Ishikawa (cell line): ENCODE data around the gene PRR33.

Source experiments
- CEBPB ChIP-seq: IDR thresholded peaks from 2 replicates; pipeline ENCODE4 v1.6.1; 2012
- CREB1 ChIP-seq: IDR thresholded peaks from 2 replicates; pipeline ENCODE4 v1.6.1; 2012; ENCODE audit warnings: low read depth
- EGR1 ChIP-seq: IDR thresholded peaks from 2 replicates; pipeline ENCODE4 v1.6.1; 2012
- EP300 ChIP-seq: IDR thresholded peaks from 2 replicates; pipeline ENCODE4 v1.6.1; 2012; ENCODE audit warnings: borderline replicate concordance
- FOXM1 ChIP-seq: IDR thresholded peaks from 2 replicates; pipeline ENCODE4 v1.6.1; 2012; ENCODE audit warnings: low read depth, borderline replicate concordance
- NFIC ChIP-seq: IDR thresholded peaks from 2 replicates; pipeline ENCODE4 v1.6.1; 2012
- RAD21 ChIP-seq: IDR thresholded peaks from 2 replicates; pipeline ENCODE4 v1.6.1; 2012; ENCODE audit warnings: low read depth
- TAF1 ChIP-seq: IDR thresholded peaks from 2 replicates; pipeline ENCODE4 v1.6.1; 2012; ENCODE audit warnings: low read depth, mild to moderate bottlenecking
- TCF12 ChIP-seq: IDR thresholded peaks from 2 replicates; pipeline ENCODE4 v1.6.1; 2012; ENCODE audit warnings: low read depth
- TEAD4 ChIP-seq: IDR thresholded peaks from 2 replicates; pipeline ENCODE4 v1.6.1; 2012
- YY1 ChIP-seq: IDR thresholded peaks from 2 replicates; pipeline ENCODE4 v1.6.1; 2012; ENCODE audit warnings: low read depth
- ZBTB7A ChIP-seq: IDR thresholded peaks from 2 replicates; pipeline ENCODE4 v1.6.1; 2012; ENCODE audit warnings: low read depth
- TF ChIP-seq, protein P1 (sequence below): IDR thresholded peaks from 2 replicates; pipeline ENCODE4 v1.6.1; 2012; ENCODE audit warnings: low read depth, mild to moderate bottlenecking
- TF ChIP-seq, protein P2 (sequence below): IDR thresholded peaks from 2 replicates; pipeline ENCODE4 v1.6.1; 2012
- TF ChIP-seq, protein P3 (sequence below): IDR thresholded peaks from 2 replicates; pipeline ENCODE4 v1.6.1; 2012

The PRR33 gene

DNA sequence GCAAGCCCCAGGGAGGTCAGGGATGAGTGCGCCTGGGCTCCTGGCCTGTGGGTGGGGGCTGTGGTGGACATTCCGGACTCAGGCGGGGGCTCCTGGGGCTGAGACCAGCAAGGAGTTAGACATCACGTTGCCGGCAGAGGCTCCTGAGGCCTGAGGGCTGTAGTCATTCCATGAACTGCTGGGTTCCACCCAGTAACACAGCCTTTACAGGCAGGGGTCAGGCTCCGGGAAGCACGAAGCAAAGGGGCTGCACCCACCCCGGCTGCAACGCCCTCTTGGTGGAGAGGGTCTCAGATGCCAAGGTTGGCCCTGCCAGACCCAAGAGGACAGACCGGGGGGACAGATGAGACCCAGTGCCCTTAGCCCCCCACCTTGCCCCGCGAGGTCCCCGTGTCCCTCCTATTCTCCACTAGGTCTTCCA lies 36.8 kb upstream of the PRR33 start:
- TF ChIP-seq FOXM1 (no peak), CEBPB (no peak)
- TF ChIP-seq, protein P1, sequence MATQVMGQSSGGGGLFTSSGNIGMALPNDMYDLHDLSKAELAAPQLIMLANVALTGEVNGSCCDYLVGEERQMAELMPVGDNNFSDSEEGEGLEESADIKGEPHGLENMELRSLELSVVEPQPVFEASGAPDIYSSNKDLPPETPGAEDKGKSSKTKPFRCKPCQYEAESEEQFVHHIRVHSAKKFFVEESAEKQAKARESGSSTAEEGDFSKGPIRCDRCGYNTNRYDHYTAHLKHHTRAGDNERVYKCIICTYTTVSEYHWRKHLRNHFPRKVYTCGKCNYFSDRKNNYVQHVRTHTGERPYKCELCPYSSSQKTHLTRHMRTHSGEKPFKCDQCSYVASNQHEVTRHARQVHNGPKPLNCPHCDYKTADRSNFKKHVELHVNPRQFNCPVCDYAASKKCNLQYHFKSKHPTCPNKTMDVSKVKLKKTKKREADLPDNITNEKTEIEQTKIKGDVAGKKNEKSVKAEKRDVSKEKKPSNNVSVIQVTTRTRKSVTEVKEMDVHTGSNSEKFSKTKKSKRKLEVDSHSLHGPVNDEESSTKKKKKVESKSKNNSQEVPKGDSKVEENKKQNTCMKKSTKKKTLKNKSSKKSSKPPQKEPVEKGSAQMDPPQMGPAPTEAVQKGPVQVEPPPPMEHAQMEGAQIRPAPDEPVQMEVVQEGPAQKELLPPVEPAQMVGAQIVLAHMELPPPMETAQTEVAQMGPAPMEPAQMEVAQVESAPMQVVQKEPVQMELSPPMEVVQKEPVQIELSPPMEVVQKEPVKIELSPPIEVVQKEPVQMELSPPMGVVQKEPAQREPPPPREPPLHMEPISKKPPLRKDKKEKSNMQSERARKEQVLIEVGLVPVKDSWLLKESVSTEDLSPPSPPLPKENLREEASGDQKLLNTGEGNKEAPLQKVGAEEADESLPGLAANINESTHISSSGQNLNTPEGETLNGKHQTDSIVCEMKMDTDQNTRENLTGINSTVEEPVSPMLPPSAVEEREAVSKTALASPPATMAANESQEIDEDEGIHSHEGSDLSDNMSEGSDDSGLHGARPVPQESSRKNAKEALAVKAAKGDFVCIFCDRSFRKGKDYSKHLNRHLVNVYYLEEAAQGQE, result no peak

- TF ChIP-seq, protein P1, result no peak
- TF ChIP-seq, protein P2, sequence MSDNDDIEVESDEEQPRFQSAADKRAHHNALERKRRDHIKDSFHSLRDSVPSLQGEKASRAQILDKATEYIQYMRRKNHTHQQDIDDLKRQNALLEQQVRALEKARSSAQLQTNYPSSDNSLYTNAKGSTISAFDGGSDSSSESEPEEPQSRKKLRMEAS, result no peak
- TF ChIP-seq, protein P3, sequence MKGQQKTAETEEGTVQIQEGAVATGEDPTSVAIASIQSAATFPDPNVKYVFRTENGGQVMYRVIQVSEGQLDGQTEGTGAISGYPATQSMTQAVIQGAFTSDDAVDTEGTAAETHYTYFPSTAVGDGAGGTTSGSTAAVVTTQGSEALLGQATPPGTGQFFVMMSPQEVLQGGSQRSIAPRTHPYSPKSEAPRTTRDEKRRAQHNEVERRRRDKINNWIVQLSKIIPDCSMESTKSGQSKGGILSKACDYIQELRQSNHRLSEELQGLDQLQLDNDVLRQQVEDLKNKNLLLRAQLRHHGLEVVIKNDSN, result no peak
- TF ChIP-seq TEAD4 (no peak), TAF1 (no peak), EP300 (no peak), CEBPB (no peak), EGR1 (no peak), TCF12 (no peak), ZBTB7A (no peak), CREB1 (no peak)
These were observed 36.3 kb upstream of the PRR33 start for GRCh38 chr11:1927848-1928469.

GRCh38 chr11:1927026-1927847 lies 35.5 kb upstream of the PRR33 start:
- TF ChIP-seq, protein P1, result no peak

- TF ChIP-seq RAD21 (no peak), CEBPB (no peak), YY1 (no peak), NFIC (no peak), TCF12 (no peak)
- TF ChIP-seq, protein P3, result no peak
- TF ChIP-seq, protein P1, result no peak
These were observed 34.7 kb upstream of the PRR33 start for GRCh38 chr11:1926156-1927025.
